ENCODE measurements around the gene SPX.

- TF ChIP-seq PATZ1 (CRISPR knock-in tag; IDR thresholded peaks at IDR 0.05; ENCODE audit: borderline replicate concordance) (no peak), ZNF565 (CRISPR knock-in tag; conservative IDR thresholded peaks at IDR 0.05; ENCODE audit: low read depth) (no peak), TOX (CRISPR knock-in tag; IDR thresholded peaks at IDR 0.05; ENCODE audit: borderline replicate concordance) (no peak), GLIS3 (CRISPR knock-in tag; IDR thresholded peaks at IDR 0.05) (no peak), ESRRG (CRISPR knock-in tag; IDR thresholded peaks at IDR 0.05) (no peak), TCF4 (CRISPR knock-in tag; IDR thresholded peaks at IDR 0.05; ENCODE audit: borderline replicate concordance) (no peak), RARB (CRISPR knock-in tag; IDR thresholded peaks at IDR 0.05) (no peak), ZC3H10 (CRISPR knock-in tag; IDR thresholded peaks at IDR 0.05) (no peak), ZFP30 (CRISPR knock-in tag; IDR thresholded peaks at IDR 0.05) (no peak), ZNF8 (CRISPR knock-in tag; IDR thresholded peaks at IDR 0.05) (no peak), ZFP3 (CRISPR knock-in tag; IDR thresholded peaks at IDR 0.05) (no peak), CREB5 (CRISPR knock-in tag; IDR thresholded peaks at IDR 0.05; ENCODE audit: low read depth) (no peak), CSRNP3 (CRISPR knock-in tag; IDR thresholded peaks at IDR 0.05) (no peak)
These were observed 25.9 kb downstream of the SPX start for GRCh38 chr12:21551841-21552465.

Measured in SK-N-SH treated with all-trans-retinoic acid at 6 μM for 48 hours (cell line).